ENCODE data around the gene ADGRF5. TPM values are rescaled to one million over a fixed set of nuclear protein-coding genes. Genes with fewer than 3 reads are reported as not detected.
A peak's percentile ranks its signal among the peaks of the same experiment; 100 is the strongest.

The ADGRF5 gene
- total and polyA plus RNA-seq, 12 donors, result 13.3 to 98.5 (median 39.3) TPM

- Histone ChIP-seq H3K4me1 (replicated peaks in 1 of 2) (no peaks in the 10 kb centered on the region), H3K36me3 (replicated peaks in 1 of 2) (no peaks in the 10 kb centered on the region), H3K9me3 (replicated peaks in 1 of 3) (no peaks in the 10 kb centered on the region), H3K27ac (no peak overlapping the region), H3K4me3 (no peak overlapping the region), H3K27me3 (no peaks in the 10 kb centered on the region)
- intact Hi-C loops (cut with DNase I), result no loop called here
- DNase-seq, result no peak
- TF ChIP-seq CTCF (IDR thresholded peaks at IDR 0.05) (no peak), POLR2A (IDR thresholded peaks at IDR 0.05) (no peak)
Measured at GRCh38 chr6:46961232-46961631, 39.5 kb upstream of the ADGRF5 start.

- H3K27ac ChIP-seq, result no peak overlapping the region
- TF ChIP-seq POLR2A (IDR thresholded peaks at IDR 0.05), result no peak
- no peak for TF ChIP-seq CTCF (IDR thresholded peaks at IDR 0.05)
- H3K9me3 ChIP-seq (replicated peaks in 1 of 3), result no peaks in the 10 kb centered on the region
- intact Hi-C loops (cut with DNase I), result no loop called here
- H3K4me1 ChIP-seq (replicated peaks in 1 of 2), result no peaks in the 10 kb centered on the region
- no peak overlapping the region for H3K4me3 ChIP-seq
- no peak for DNase-seq
- H3K27me3 ChIP-seq, result no peaks in the 10 kb centered on the region
- H3K36me3 ChIP-seq (replicated peaks in 1 of 2), result no peaks in the 10 kb centered on the region
Measured at GRCh38 chr6:46959419-46959818, 37.7 kb upstream of the ADGRF5 start.

- H3K4me1 ChIP-seq (replicated peaks in 1 of 2), result no peaks in the 10 kb centered on the region
- no peaks in the 10 kb centered on the region for H3K27me3 ChIP-seq
- TF ChIP-seq CTCF (IDR thresholded peaks at IDR 0.05), result no peak
- TF ChIP-seq POLR2A (IDR thresholded peaks at IDR 0.05), result no peak
- intact Hi-C loops (cut with DNase I), result no loop called here
- WGBS, 4 donors, result 89 to 95% (median 95%) methylated on average over 6 of the region's 6 CpGs
- no peak overlapping the region for H3K27ac ChIP-seq
- no peak overlapping the region for H3K4me3 ChIP-seq
- no peaks in the 10 kb centered on the region for H3K9me3 ChIP-seq (replicated peaks in 1 of 3)
- H3K36me3 ChIP-seq (replicated peaks in 1 of 2), result no peaks in the 10 kb centered on the region
- DNase-seq, result no peak
Measured at GRCh38 chr6:46956409-46956808, 34.7 kb upstream of the ADGRF5 start.

GRCh38 chr6:46954837-46955451 is 33.2 kb upstream of the ADGRF5 start:
- Histone ChIP-seq H3K9me3 (replicated peaks in 1 of 3) (no peaks in the 10 kb centered on the region), H3K27me3 (no peaks in the 10 kb centered on the region), H3K4me1 (replicated peaks in 1 of 2) (no peaks in the 10 kb centered on the region), H3K36me3 (replicated peaks in 1 of 2) (no peaks in the 10 kb centered on the region), H3K4me3 (peak overlapping the region in 1 of 4 donors; percentile 33), H3K27ac (peak overlapping the region in 2 of 5 donors; percentile 21 to 54)
- WGBS, 4 donors, result 36 to 60% (median 51%) methylated on average over 4 of the region's 4 CpGs
- DNase-seq, result peak in 4 of 7 donors; percentile 14 to 69 (median 32)
- TF ChIP-seq POLR2A (IDR thresholded peaks at IDR 0.05), result no peak
- no peak for TF ChIP-seq CTCF (IDR thresholded peaks at IDR 0.05)
- intact Hi-C loops (cut with DNase I), result no loop called here

All from adrenal gland (tissue), 12 donors.